ENCODE measurements around the gene NUDT4. TPM values are rescaled to one million over a fixed set of nuclear protein-coding genes. Genes with fewer than 3 reads are reported as not detected.

Gene NUDT4
- total and polyA plus RNA-seq, 2 of the 4 experiments (the other 2 are of a cell fraction), result 23.6 to 25.6 TPM

GRCh38 chr12:93429852-93430251 lies 52.1 kb downstream of the NUDT4 start:
- H3K79me1 ChIP-seq (ENCODE audit: low read depth in 1 of 2, low read length in 2 of 2), result peaks cover 5 to 51% of the 10 kb centered on the region in 2 experiments; a peak in 3 of 4 replicates
- no peak for ATAC-seq (ENCODE audit: low read depth)
- no peak overlapping the region for H3K23ac ChIP-seq (ENCODE audit: low read depth, low read length)
- H2AK9ac ChIP-seq (replicated peaks; ENCODE audit: low read depth, low read length, poor library complexity), result no peak overlapping the region
- no peak overlapping the region for H3K9ac ChIP-seq (ENCODE audit: low read depth, low read length)
- no peak overlapping the region for H3K4me3 ChIP-seq (ENCODE audit: insufficient read depth, low read depth, low read length)
- no peak overlapping the region for H4K91ac ChIP-seq (ENCODE audit: insufficient read depth, low read depth, low read length)
- ChIA-PET CTCF (interaction anchor here (2.0 kb wide), 1 partner anchor 10 kb away, joined by 5 read pairs; no protein-coding TSS in a partner anchor), POLR2A (ENCODE audit: unreplicated experiment) (no interaction called here)
- peaks cover 92% of the 10 kb centered on the region for H4K20me1 ChIP-seq (ENCODE audit: insufficient read depth, low read length)
- no peak overlapping the region for H2BK120ac ChIP-seq (ENCODE audit: low read depth, low read length)
- dilution Hi-C loops (cut with HindIII; ENCODE audit: low sequenced_read_pairs, unreplicated experiment) (no loop called here), intact Hi-C loops (cut with micrococcal nuclease) (loop anchor here (5.0 kb wide), 1 partner anchor 672 kb away; no protein-coding TSS in a partner anchor), in situ Hi-C loops (cut with MboI; ENCODE audit: low sequenced_read_pairs) (no loop called here)
- no peak overlapping the region for H3K27ac ChIP-seq (ENCODE audit: insufficient read depth, low read length)
- no peak overlapping the region for H2BK5ac ChIP-seq (ENCODE audit: low read depth, low read length, poor library complexity, severe bottlenecking)
- no peak overlapping the region for H3K4ac ChIP-seq (ENCODE audit: low read depth, low read length)
- no peak overlapping the region for H3K4me2 ChIP-seq (ENCODE audit: low read depth, low read length)
- no CpG with 5 or more reads among the region's 1 CpG for WGBS, 2 experiments (ENCODE audit: extremely low coverage in 2 of 2, insufficient read length in 1 of 2)
- no peak overlapping the region for H3K56ac ChIP-seq (ENCODE audit: extremely low read depth, insufficient read depth, low read length)
- H4K8ac ChIP-seq (ENCODE audit: low read depth in 2 of 2, low read length in 2 of 2), result no peak overlapping the region
- H2BK15ac ChIP-seq (ENCODE audit: low read depth, low read length), result no peak overlapping the region
- H3K36me3 ChIP-seq (ENCODE audit: control insufficient read depth, insufficient read depth, low read length), result no peaks in the 10 kb centered on the region
- no TSS peak for BruUV-seq (replicated peaks)
- peaks cover 23% of the 10 kb centered on the region for H3K4me1 ChIP-seq (ENCODE audit: control insufficient read depth, insufficient read depth, low read length)
- H4K5ac ChIP-seq (ENCODE audit: low read depth, low read length), result no peak overlapping the region
- no peak overlapping the region for H2AK5ac ChIP-seq (ENCODE audit: low read depth, low read length)
- no peak overlapping the region for H2BK20ac ChIP-seq (ENCODE audit: low read depth, low read length)
- H3K27me3 ChIP-seq (ENCODE audit: control insufficient read depth, insufficient read depth, low read length), result no peaks in the 10 kb centered on the region
- H2AFZ ChIP-seq (replicated peaks; ENCODE audit: low read length, poor library complexity), result no peak overlapping the region
- no peaks in the 10 kb centered on the region for H3K9me3 ChIP-seq (ENCODE audit: control insufficient read depth, insufficient read depth, low read length)
- H3K18ac ChIP-seq (ENCODE audit: low read depth, low read length), result no peak overlapping the region
- peaks cover 11% of the 10 kb centered on the region; the same call in 1 of the 2 replicates for H3K9me1 ChIP-seq (ENCODE audit: insufficient read depth, low read length)
- no peak overlapping the region for H3K14ac ChIP-seq (replicated peaks; ENCODE audit: low read depth, low read length)
- no peak for DNase-seq
- no peak for TF ChIP-seq FOS (IDR thresholded peaks at IDR 0.05; ENCODE audit: low read depth, low read length)
- no peak for TF ChIP-seq BHLHE40 (IDR thresholded peaks at IDR 0.05; ENCODE audit: low read depth, low read length)
- TF ChIP-seq, protein P1, sequence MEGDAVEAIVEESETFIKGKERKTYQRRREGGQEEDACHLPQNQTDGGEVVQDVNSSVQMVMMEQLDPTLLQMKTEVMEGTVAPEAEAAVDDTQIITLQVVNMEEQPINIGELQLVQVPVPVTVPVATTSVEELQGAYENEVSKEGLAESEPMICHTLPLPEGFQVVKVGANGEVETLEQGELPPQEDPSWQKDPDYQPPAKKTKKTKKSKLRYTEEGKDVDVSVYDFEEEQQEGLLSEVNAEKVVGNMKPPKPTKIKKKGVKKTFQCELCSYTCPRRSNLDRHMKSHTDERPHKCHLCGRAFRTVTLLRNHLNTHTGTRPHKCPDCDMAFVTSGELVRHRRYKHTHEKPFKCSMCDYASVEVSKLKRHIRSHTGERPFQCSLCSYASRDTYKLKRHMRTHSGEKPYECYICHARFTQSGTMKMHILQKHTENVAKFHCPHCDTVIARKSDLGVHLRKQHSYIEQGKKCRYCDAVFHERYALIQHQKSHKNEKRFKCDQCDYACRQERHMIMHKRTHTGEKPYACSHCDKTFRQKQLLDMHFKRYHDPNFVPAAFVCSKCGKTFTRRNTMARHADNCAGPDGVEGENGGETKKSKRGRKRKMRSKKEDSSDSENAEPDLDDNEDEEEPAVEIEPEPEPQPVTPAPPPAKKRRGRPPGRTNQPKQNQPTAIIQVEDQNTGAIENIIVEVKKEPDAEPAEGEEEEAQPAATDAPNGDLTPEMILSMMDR (conservative IDR thresholded peaks at IDR 0.05; ENCODE audit: low read depth, low read length), result no peak
- TF ChIP-seq ELK1 (IDR thresholded peaks at IDR 0.05; ENCODE audit: borderline replicate concordance, low read depth, low read length), result no peak
- TF ChIP-seq SMC3 (IDR thresholded peaks at IDR 0.05; ENCODE audit: low read depth, low read length), result no peak
- no peak for TF ChIP-seq CEBPB (IDR thresholded peaks at IDR 0.05; ENCODE audit: low read depth, low read length)
- TF ChIP-seq RFX5 (IDR thresholded peaks at IDR 0.05; ENCODE audit: low read depth, low read length), result no peak
- no peak for TF ChIP-seq MXI1 (IDR thresholded peaks at IDR 0.05; ENCODE audit: borderline replicate concordance, low read depth, low read length)
- no peak for TF ChIP-seq MAFK (IDR thresholded peaks at IDR 0.05; ENCODE audit: low read depth, low read length)
- no peak for TF ChIP-seq USF2 (IDR thresholded peaks at IDR 0.05; ENCODE audit: low read depth, low read length)
- no peak for TF ChIP-seq POLR2A (IDR thresholded peaks at IDR 0.05; ENCODE audit: low read depth, low read length)
- TF ChIP-seq RAD21 (IDR thresholded peaks at IDR 0.05; ENCODE audit: low read length), result no peak
- no peak for TF ChIP-seq NFE2L2 (IDR thresholded peaks at IDR 0.05; ENCODE audit: low read depth, low read length)

Data from IMR-90 (cell line).